Right cardiac atrium (tissue), 5 donors: ENCODE data around the gene BACE1. TPM values are rescaled to one million over a fixed set of nuclear protein-coding genes. Genes with fewer than 3 reads are reported as not detected.
A peak's percentile ranks its signal among the peaks of the same experiment; 100 is the strongest.

Source experiments
- ATAC-seq, 2 donors: fragments of 200-7000 bp; cut with Tn5 transposase; one replicate each; pipeline versions ENCODE4 v1.8.0 to v1.9.1; 2020; ENCODE audit warnings: moderate library complexity in 2 of 2, mild to moderate bottlenecking in 1 of 2
- DNase-seq, 3 donors: peaks; one replicate each; pipeline ENCODE4 v3.0.0-alpha.2; 2020
- H3K27ac ChIP-seq: one replicate; pipeline ENCODE4 v1.5.1; 2013; ENCODE audit warnings: mild to moderate bottlenecking, low read length, control low read depth, moderate library complexity
- H3K27me3 ChIP-seq: one replicate; pipeline ENCODE4 v1.6.1; 2013; ENCODE audit not compliant: control insufficient read depth, insufficient read depth
- H3K4me1 ChIP-seq: one replicate; pipeline ENCODE4 v1.6.1; 2013; ENCODE audit warnings: low read length; ENCODE audit not compliant: control insufficient read depth, insufficient read depth
- H3K4me3 ChIP-seq: one replicate; pipeline ENCODE4 v1.5.1; 2013; ENCODE audit warnings: low read length, control low read depth
- H3K9me3 ChIP-seq: one replicate; pipeline ENCODE4 v1.6.1; 2013; ENCODE audit warnings: low read length; ENCODE audit not compliant: control insufficient read depth
- WGBS: extraction: QIAGEN DNeasy Blood & Tissue Kit; methylation state at CpG from one replicate; pipeline ENCODE4 v1.1.7; 2013; 5-methylcytosine and 5-hydroxymethylcytosine counted together
- intact Hi-C, 4 donors: fragments of 100-400 bp; cut with DNase I; formaldehyde crosslinking; loops; one replicate each; pipeline versions ENCODE4 v1.11.0 to v1.14.0; 2022 to 2023
- polyA plus RNA-seq: library from polyadenylated mRNA; stranded (reverse); fragments of 200-250 nt; gene quantifications from one replicate; pipeline ENCODE4 v1.2.3, GENCODE V29; 2013
- total RNA-seq, 4 donors: library from RNA; stranded (reverse); fragmentation: NEBNext Ultra II Directional; extraction: Animal tissue kit (Norgen Biotek cat#: 25700); gene quantifications; one replicate each; pipeline ENCODE4 v1.2.1, GENCODE V29; 2021
- donor health status: healthy with polysubstance abuse.
- donor health status: DM: no; HTN: yes; CAD: no.
- donor health status: DM: no; HTN: no; CAD: no.
- donor health status: DM: no; HTN: yes; CAD: no; lungs with severe emphysema.
- donor health status: DM: yes; HTN: yes; CAD: no.

The BACE1 gene
- total and polyA plus RNA-seq, 5 donors: 6.6 to 19.9 (median 17.2) TPM

DNA sequence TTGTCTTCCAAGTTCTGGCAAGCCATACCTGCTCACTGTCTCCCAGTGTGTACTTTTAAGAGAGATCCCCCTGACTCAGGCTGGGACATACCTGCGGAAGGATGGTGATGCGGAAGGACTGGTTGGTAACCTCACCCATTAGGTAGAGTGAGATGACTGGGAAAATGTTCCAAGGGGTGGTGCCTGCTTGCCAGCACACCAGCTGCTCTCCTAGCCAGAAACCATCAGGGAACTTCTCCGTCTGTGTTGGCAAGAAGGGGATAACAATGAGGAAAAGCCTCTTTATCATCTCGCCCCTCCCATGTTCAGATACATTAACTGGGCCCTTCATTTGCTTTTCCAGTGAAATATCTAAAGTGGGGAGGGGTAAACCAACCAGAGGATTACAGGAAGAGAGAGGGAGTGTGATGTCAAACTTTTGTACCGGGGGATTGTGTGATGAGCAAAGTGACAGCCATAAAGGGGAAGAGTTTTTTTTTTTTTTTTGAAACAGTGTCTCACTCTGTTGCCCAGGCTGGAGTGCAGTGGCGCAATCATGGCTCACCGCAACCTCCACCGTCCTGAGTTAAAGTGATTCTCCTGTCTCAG, 25.2 kb downstream of the BACE1 start, which contains the start of gene BACE1-AS:
Gene BACE1-AS (plus strand): TSS at position 538 of the 588 bp plus-strand sequence.
- H3K9me3 ChIP-seq: no peaks in the 10 kb centered on the region
- H3K27me3 ChIP-seq: no peaks in the 10 kb centered on the region
- intact Hi-C loops: no loop called here
- no peak within 1 kb of the TSS for H3K4me3 ChIP-seq
- WGBS: 87% methylated on average over 8 of the region's 8 CpGs
- no peak within 1 kb of the TSS for H3K27ac ChIP-seq
- H3K4me1 ChIP-seq: no peaks in the 10 kb centered on the region
- ATAC-seq: no peak
- no peak for DNase-seq

DNA sequence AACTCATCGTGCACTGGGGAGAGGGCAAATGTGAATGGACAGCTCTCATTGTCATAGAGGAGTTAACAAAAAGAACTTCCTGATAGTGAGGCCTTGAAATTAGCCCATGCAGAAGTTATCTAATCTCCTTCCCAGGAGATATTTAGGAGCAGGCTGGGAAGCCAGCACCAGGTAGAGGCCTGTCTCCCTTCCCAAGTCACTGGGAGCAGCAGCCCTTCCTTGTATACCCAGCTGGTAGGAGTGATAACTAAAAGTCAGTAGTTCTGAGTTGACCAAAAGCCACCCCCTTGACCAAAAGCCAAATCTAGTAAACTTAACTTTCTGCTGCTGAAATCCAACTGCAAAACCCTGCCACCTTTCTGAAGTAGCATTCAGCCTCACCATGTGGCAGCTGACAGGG, 26.3 kb downstream of the BACE1 start:
- intact Hi-C loops: no loop called here
- Histone ChIP-seq H3K4me3 (no peak overlapping the region), H3K27ac (no peak overlapping the region), H3K9me3 (no peaks in the 10 kb centered on the region), H3K27me3 (no peaks in the 10 kb centered on the region), H3K4me1 (no peaks in the 10 kb centered on the region)
- DNase-seq (no peak), ATAC-seq (no peak)
- 74% methylated on average over 1 of the region's 1 CpG for WGBS

DNA sequence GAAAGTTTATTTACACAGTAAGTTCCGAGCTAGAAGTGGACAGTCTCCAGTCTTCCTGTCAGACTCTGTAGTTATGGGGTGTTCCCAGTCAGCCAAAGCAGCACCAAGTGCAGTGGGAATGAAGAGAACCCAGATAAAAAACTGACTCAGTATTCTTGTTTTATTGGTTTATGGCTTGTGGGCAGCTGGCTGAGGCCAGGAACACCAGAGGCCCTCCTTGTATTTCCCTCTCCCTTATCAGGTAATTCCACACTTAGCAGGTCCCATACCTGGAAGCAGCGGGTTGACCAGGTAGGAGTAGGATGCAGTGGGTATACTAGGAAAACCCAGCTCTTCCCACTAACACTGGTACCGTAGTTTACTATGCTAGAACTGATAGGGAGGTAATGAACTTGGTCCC, 28.4 kb downstream of the BACE1 start:
- H3K4me1 ChIP-seq: no peaks in the 10 kb centered on the region
- intact Hi-C loops: no loop called here
- DNase-seq (no peak), ATAC-seq (no peak)
- no peak overlapping the region for H3K4me3 ChIP-seq
- H3K9me3 ChIP-seq: no peaks in the 10 kb centered on the region
- WGBS: 90% methylated on average over 3 of the region's 3 CpGs
- H3K27ac ChIP-seq: no peak overlapping the region
- no peaks in the 10 kb centered on the region for H3K27me3 ChIP-seq

GRCh38 chr11:117286588-117286987, 29.5 kb downstream of the BACE1 start:
- no peak overlapping the region for H3K27ac ChIP-seq
- intact Hi-C loops: no loop called here

DNA sequence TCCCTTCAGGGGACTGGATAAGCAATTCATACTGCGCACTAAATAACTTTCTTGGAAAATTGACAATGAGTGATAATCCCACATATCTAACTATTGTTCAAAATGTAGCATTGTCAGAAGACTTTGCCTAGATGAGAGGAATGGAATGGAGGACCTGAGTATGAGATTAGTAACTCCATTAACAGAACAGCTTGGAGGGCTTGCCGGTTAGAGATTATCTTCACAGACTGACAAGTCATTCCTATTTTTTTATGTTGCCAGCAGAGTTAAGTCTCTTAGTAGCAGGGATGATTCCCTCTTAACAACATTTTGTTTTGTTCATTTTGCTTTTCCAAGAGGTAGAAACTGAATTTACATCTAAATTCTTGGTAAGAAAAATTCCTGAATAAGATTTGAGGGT, 32.0 kb downstream of the BACE1 start:
- no peaks in the 10 kb centered on the region for H3K27me3 ChIP-seq
- no peaks in the 10 kb centered on the region for H3K4me1 ChIP-seq
- no peak overlapping the region for H3K4me3 ChIP-seq
- no peak for ATAC-seq
- intact Hi-C loops: no loop called here
- DNase-seq: no peak
- WGBS: 85% methylated on average over 2 of the region's 2 CpGs
- H3K9me3 ChIP-seq: no peaks in the 10 kb centered on the region
- H3K27ac ChIP-seq: no peak overlapping the region

More at GRCh38 chr11:117286588-117286987, 29.5 kb downstream of the BACE1 start:
- H3K9me3 ChIP-seq: no peaks in the 10 kb centered on the region
- no peaks in the 10 kb centered on the region for H3K27me3 ChIP-seq
- ATAC-seq (no peak), DNase-seq (no peak)
- no peak overlapping the region for H3K4me3 ChIP-seq
- 68% methylated on average over 2 of the region's 2 CpGs for WGBS
- H3K4me1 ChIP-seq: no peaks in the 10 kb centered on the region

DNA sequence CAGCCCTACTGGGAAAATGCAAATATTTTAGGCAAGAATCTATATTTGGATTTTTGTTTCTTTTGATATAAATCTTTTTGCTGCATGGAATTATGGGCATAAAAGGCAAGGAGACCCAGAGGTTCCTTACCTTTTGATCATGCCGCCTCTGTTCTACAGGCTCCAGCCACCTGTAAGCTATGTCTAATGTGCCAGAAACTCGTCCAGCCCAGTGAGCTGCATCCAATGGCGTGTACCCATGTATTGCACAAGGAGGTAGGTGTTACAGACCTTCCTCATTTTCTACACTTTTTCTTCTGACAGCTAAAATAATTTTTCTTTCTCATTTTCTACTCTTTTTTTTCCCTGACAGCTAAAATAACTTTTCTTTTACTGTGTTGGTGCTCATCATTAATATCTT, 33.1 kb downstream of the BACE1 start:
- H3K9me3 ChIP-seq: no peaks in the 10 kb centered on the region
- DNase-seq: no peak
- no peak for ATAC-seq
- H3K27ac ChIP-seq: no peak overlapping the region
- 92% methylated on average over 3 of the region's 3 CpGs for WGBS
- H3K4me3 ChIP-seq: no peak overlapping the region
- H3K4me1 ChIP-seq: no peaks in the 10 kb centered on the region
- intact Hi-C loops: no loop called here
- H3K27me3 ChIP-seq: no peaks in the 10 kb centered on the region

DNA sequence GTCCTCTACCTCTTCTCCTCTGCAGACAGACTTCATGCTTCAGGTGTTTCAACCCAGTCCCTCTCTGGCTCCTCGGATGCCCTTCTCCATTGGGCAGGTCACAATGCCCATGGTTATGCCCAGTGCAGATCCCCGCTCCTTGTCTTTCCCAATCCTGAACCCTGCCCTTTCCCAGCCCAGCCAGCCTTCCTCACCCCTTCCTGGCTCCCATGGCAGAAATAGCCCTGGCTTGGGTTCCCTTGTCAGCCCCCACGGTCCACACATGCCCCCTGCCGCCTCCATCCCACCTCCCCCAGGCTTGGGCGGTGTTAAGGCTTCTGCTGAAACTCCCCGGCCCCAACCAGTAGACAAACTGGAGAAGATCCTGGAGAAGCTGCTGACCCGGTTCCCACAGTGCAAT, 34.2 kb downstream of the BACE1 start:
- no peak for DNase-seq
- Histone ChIP-seq H3K27me3 (no peaks in the 10 kb centered on the region), H3K4me3 (no peak overlapping the region), H3K4me1 (no peaks in the 10 kb centered on the region), H3K9me3 (no peaks in the 10 kb centered on the region), H3K27ac (no peak overlapping the region)
- 96% methylated on average over 7 of the region's 7 CpGs for WGBS
- intact Hi-C loops: no loop called here
- peak in 1 of 2 donors; percentile 33 for ATAC-seq

GRCh38 chr11:117281159-117281558, 34.9 kb downstream of the BACE1 start:
- peak in 1 of 2 donors; percentile 70 for ATAC-seq
- Histone ChIP-seq H3K27ac (no peak overlapping the region), H3K9me3 (no peaks in the 10 kb centered on the region), H3K4me3 (no peak overlapping the region), H3K27me3 (no peaks in the 10 kb centered on the region), H3K4me1 (no peaks in the 10 kb centered on the region)
- DNase-seq: no peak
- intact Hi-C loops: no loop called here
- WGBS: 65% methylated on average over 6 of the region's 6 CpGs

DNA sequence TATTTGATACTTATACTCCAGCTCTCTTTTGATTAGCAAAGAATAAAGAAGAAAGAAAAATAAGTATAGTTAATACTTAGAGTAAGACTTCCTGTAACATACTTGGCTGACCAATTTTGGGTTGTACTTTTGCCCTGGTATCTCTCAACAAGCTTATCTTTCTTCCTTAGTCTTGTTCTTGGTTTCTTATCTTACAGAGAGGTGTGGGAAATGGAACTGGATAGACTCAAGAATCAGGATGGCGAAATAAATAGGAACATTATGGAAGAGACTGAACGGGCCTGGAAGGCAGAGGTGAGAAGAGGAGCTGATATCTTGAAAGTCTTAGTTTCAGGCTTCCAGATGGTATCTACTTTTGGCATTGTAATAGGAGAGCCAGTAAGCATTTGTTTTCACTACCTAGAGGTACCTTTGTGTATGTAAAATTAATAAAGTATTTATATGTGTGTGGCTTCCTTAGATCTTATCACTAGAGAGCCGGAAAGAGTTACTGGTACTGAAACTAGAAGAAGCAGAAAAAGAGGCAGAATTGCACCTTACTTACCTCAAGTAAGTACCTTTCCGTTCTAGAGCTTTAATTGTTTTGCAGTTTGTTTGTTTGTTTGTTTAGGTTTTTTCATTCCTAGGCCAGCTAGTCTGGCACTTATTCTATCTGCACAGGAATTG, 36.2 kb downstream of the BACE1 start:
- intact Hi-C loops: no loop called here
- Histone ChIP-seq H3K27ac (no peak overlapping the region), H3K4me1 (no peaks in the 10 kb centered on the region), H3K27me3 (no peaks in the 10 kb centered on the region), H3K4me3 (no peak overlapping the region), H3K9me3 (no peaks in the 10 kb centered on the region)
- ATAC-seq (no peak), DNase-seq (no peak)
- WGBS: 69% methylated on average over 4 of the region's 4 CpGs

DNA sequence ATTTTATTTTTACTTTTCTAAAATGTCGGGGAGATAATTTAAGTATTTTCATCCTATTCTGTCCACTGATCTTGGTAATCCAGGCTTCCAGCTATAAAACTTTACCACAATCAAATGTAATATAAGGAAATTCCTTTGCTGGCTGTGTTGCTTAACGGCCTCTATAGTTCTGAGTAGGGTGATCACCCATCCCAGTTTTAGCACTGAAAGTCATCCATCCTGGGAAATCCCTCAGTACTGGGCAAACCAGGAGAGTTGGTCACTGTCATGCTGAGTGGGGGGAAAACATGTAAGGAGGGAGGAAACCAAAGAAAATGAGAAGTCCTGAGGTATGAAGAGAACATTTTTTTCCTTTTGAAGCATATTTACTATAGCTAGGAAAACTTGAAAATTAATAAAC, 37.7 kb downstream of the BACE1 start:
- no peak for ATAC-seq
- no peaks in the 10 kb centered on the region for H3K9me3 ChIP-seq
- 87% methylated on average over 2 of the region's 2 CpGs for WGBS
- no peaks in the 10 kb centered on the region for H3K27me3 ChIP-seq
- no peaks in the 10 kb centered on the region for H3K4me1 ChIP-seq
- H3K27ac ChIP-seq: no peak overlapping the region
- no peak overlapping the region for H3K4me3 ChIP-seq
- DNase-seq: no peak
- intact Hi-C loops: no loop called here

DNA sequence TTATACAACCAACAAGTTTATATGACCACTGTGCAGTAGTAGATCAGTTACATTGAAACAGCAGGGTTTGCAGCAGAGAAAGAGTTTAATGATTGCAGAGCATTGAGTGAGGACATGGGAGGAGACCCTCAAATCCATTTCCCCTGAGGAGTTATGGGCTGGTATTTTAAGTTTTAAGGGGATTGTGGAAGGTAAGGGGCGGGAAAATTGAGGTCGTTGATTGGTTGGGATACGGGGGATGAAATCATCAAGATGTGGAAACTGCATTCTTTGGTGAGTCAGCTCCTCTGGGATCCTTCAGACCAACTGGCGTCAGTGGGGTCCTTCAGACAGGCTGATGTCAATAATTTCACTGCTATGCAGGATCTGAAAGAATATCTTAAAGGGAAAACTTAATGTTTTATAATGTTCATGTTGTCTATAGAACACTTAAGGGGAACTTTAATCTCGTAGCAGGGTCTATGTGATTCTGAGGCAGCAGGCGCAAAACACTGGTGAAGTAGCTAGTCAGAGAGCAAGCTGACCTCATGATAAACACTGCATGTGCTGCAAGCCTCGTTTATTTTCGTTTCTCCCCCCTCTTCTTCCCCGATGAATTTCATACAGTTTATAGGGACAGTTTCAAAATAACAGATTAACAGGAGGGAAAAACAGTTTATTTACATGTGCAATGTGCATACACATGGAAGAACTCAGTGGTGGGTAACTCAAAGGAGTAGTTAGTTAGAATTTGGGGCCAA, 42.3 kb downstream of the BACE1 start:
- ATAC-seq (no peak), DNase-seq (no peak)
- Histone ChIP-seq H3K27me3 (no peaks in the 10 kb centered on the region), H3K4me1 (no peaks in the 10 kb centered on the region), H3K4me3 (no peak overlapping the region), H3K27ac (no peak overlapping the region), H3K9me3 (no peaks in the 10 kb centered on the region)
- WGBS: 75% methylated on average over 9 of the region's 9 CpGs
- intact Hi-C loops: no loop called here
